GM23248 (cell line): ENCODE measurements around the gene LYRM1. TPM values are rescaled to one million over a fixed set of nuclear protein-coding genes. Genes with fewer than 3 reads are reported as not detected.
A peak's percentile ranks its signal among the peaks of the same experiment; 100 is the strongest.

Experiments used
- DNase-seq: peaks from one replicate; pipeline ENCODE4 v3.0.0-alpha.2; 2015
- H2AFZ ChIP-seq: fragments of 200-600 bp; sonication (generic); 2 replicates; pipeline ENCODE4 v1.6.1; 2016; ENCODE audit warnings: antibody characterized with exemption
- H3F3A ChIP-seq: fragments of 200-600 bp; sonication (generic); 2 replicates; pipeline ENCODE4 v1.6.1; 2016; ENCODE audit warnings: mild to moderate bottlenecking, antibody characterized with exemption, mixed run types; ENCODE audit not compliant: insufficient read depth
- H3K27ac ChIP-seq: fragments of 200-600 bp; sonication (generic); 2 replicates; pipeline ENCODE4 v1.5.1; 2016; ENCODE audit warnings: mild to moderate bottlenecking
- H3K27me3 ChIP-seq: fragments of 200-600 bp; sonication (generic); replicated peaks from 2 replicates; pipeline ENCODE4 v1.6.1; 2016; ENCODE audit warnings: mild to moderate bottlenecking; ENCODE audit not compliant: insufficient read depth
- H3K36me3 ChIP-seq: fragments of 200-600 bp; sonication (generic); 2 replicates; pipeline ENCODE4 v1.6.1; 2016; ENCODE audit warnings: low read depth, mild to moderate bottlenecking
- H3K4me1 ChIP-seq: fragments of 200-600 bp; sonication (generic); 2 replicates; pipeline ENCODE4 v1.6.1; 2016; ENCODE audit warnings: mild to moderate bottlenecking; ENCODE audit not compliant: insufficient read depth
- H3K4me2 ChIP-seq: fragments of 200-600 bp; sonication (generic); one replicate; pipeline ENCODE4 v1.6.1; 2016; ENCODE audit warnings: mild to moderate bottlenecking; ENCODE audit not compliant: unreplicated experiment
- H3K4me3 ChIP-seq: fragments of 200-600 bp; sonication (generic); 2 replicates; pipeline ENCODE4 v1.5.1; 2016; ENCODE audit warnings: mild to moderate bottlenecking
- H3K79me2 ChIP-seq: fragments of 200-600 bp; sonication (generic); 2 replicates; pipeline ENCODE4 v1.6.1; 2016; ENCODE audit warnings: mild to moderate bottlenecking; ENCODE audit not compliant: insufficient read depth
- H3K9ac ChIP-seq: fragments of 200-600 bp; sonication (generic); 2 replicates; pipeline ENCODE4 v1.6.1; 2016; ENCODE audit warnings: mild to moderate bottlenecking
- H3K9me2 ChIP-seq: fragments of 200-600 bp; sonication (generic); 2 replicates; pipeline ENCODE4 v1.6.1; 2016; ENCODE audit warnings: mixed run types, mild to moderate bottlenecking, moderate library complexity; ENCODE audit not compliant: insufficient read depth
- H3K9me3 ChIP-seq: fragments of 200-600 bp; sonication (generic); one replicate; pipeline ENCODE4 v1.6.1; 2017; ENCODE audit warnings: low read depth
- H4K20me1 ChIP-seq: fragments of 200-600 bp; sonication (generic); 2 replicates; pipeline ENCODE4 v1.6.0; 2016; ENCODE audit not compliant: insufficient read depth
- EZH2 ChIP-seq: fragments of 200-600 bp; sonication (generic); IDR thresholded peaks from 2 replicates; pipeline ENCODE4 v1.6.1; 2018; ENCODE audit warnings: antibody characterized with exemption, mild to moderate bottlenecking; ENCODE audit not compliant: insufficient read depth, poor library complexity, severe bottlenecking
- EZH2phosphoT487 ChIP-seq: fragments of 200-600 bp; sonication (generic); IDR thresholded peaks from 2 replicates; pipeline ENCODE4 v1.6.1; 2018; ENCODE audit warnings: antibody characterized with exemption, moderate library complexity, mild to moderate bottlenecking, low read depth; ENCODE audit not compliant: insufficient read depth
- WGBS, 2 experiments: methylation state at CpG; one replicate each; pipeline ENCODE4 v1.1.6; 2015 to 2017; ENCODE audit warnings: low lambda C conversion rate in 2 of 2, low coverage in 1 of 2; ENCODE audit errors: missing lambda C conversion rate in 2 of 2; 5-methylcytosine and 5-hydroxymethylcytosine counted together
- in situ Hi-C: fragments of 300-500 bp; cut with MboI; formaldehyde crosslinking; loops from 2 replicates; pipeline ENCODE4 v1.15.0; 2020
- polyA plus RNA-seq: library from polyadenylated mRNA; unstranded; fragments of >200 nt; fragmentation: Nextera tagmentation; extraction: Ambion mirVana; gene quantifications from 2 replicates; pipeline ENCODE4 v1.2.1, GENCODE V29; 2016
- total RNA-seq: library from RNA; depleted of rRNA; stranded (reverse); fragments of >200 nt; shearing (Covaris generic); gene quantifications from 2 replicates; pipeline ENCODE4 v1.2.3, GENCODE V29; 2014; rRNA removed

LYRM1 gene
- total RNA-seq (32.1 and 32.2 TPM in 2 replicates), polyA plus RNA-seq (37.6 and 40.9 TPM in 2 replicates)

- WGBS, 2 experiments: 1% methylated on average over 47 to 62 of the region's 62 CpGs
- peak within 1 kb of the TSS; percentile 75 for H2AFZ ChIP-seq
- peaks cover 72% of the 10 kb centered on the region for H3F3A ChIP-seq
- H3K4me1 ChIP-seq: peaks cover 57% of the 10 kb centered on the region
- peaks cover 18% of the 10 kb centered on the region for H3K36me3 ChIP-seq
- H3K27ac ChIP-seq: peak within 1 kb of the TSS; percentile 97
- H3K27me3 ChIP-seq: no peaks in the 10 kb centered on the region
- peaks cover 83% of the 10 kb centered on the region for H3K79me2 ChIP-seq
- peak within 1 kb of the TSS; percentile 98 for H3K9ac ChIP-seq
- no peaks in the 10 kb centered on the region for H3K9me3 ChIP-seq
- no peaks in the 10 kb centered on the region for H3K9me2 ChIP-seq
- peak within 1 kb of the TSS; percentile 88 for H3K4me3 ChIP-seq
- peak within 1 kb of the TSS; percentile 100 for H3K4me2 ChIP-seq
- peaks cover 15% of the 10 kb centered on the region for H4K20me1 ChIP-seq
- in situ Hi-C loops: no loop called here
- peak; percentile 100 for DNase-seq
- TF ChIP-seq EZH2phosphoT487 (no peak), EZH2 (no peak)
Measured at GRCh38 chr16:20900299-20901067, at the start of gene LYRM1, which contains the start of gene DCUN1D3. Gene LYRM1 (plus strand): TSS chr16:20900771. CDS start chr16:20915556, 14,785 bp downstream. Gene DCUN1D3 (minus strand): TSS chr16:20900358. CDS start chr16:20862538, 37,820 bp downstream.

GRCh38 chr16:20850981-20851380 is 49.6 kb upstream of the LYRM1 start:
- peak; percentile 27 for DNase-seq

DNA sequence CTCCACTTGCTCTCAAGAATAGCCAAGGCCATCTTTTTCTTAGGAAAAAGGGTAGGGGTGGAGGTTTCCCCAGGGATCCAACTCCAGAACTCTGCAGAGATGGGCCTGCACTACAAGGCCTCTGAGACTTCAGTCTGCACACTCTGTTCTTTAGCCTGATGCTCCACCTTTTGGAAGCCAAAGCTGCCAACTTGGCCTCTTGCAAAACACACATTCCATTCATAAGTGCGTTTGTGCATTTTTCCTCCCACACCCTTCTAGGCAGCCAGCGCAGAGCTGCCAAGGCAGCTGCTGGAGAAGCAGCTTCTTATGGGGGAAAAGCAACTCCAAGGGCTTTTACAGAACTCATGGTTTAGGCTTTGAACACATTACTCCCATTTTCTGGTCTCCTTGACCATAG is 49.0 kb upstream of the LYRM1 start:
- in situ Hi-C loops: loop anchor here (5.0 kb wide), 1 partner anchor 231 kb away; no protein-coding TSS in a partner anchor
- H3K79me2 ChIP-seq: peaks cover 43% of the 10 kb centered on the region
- whole genome bisulfite sequencing, 2 experiments: 0% methylated on average over 2 of the region's 2 CpGs

More at GRCh38 chr16:20850981-20851380, 49.6 kb upstream of the LYRM1 start:
- H3K4me1 ChIP-seq: peaks cover 53% of the 10 kb centered on the region
- H3K79me2 ChIP-seq: peaks cover 37% of the 10 kb centered on the region
- TF ChIP-seq EZH2: no peak
- no peak for TF ChIP-seq EZH2phosphoT487
- peaks cover 58% of the 10 kb centered on the region for H3F3A ChIP-seq
- no peaks in the 10 kb centered on the region for H3K9me2 ChIP-seq
- no peak overlapping the region for H2AFZ ChIP-seq
- H3K4me2 ChIP-seq: peak overlapping the region; percentile 56
- H3K27me3 ChIP-seq: no peaks in the 10 kb centered on the region
- peak overlapping the region; percentile 63 for H3K27ac ChIP-seq
- no peaks in the 10 kb centered on the region for H3K9me3 ChIP-seq
- peaks cover 12% of the 10 kb centered on the region for H3K36me3 ChIP-seq
- WGBS, 2 experiments: 51 to 53% methylated on average over 3 of the region's 3 CpGs
- H4K20me1 ChIP-seq: no peaks in the 10 kb centered on the region
- peak overlapping the region; percentile 34 for H3K9ac ChIP-seq
- no peak overlapping the region for H3K4me3 ChIP-seq
- in situ Hi-C loops: loop anchor here (5.0 kb wide), 1 partner anchor 231 kb away; no protein-coding TSS in a partner anchor

GRCh38 chr16:20853143-20853542 is 47.4 kb upstream of the LYRM1 start:
- Histone ChIP-seq H3K4me1 (peaks cover 53% of the 10 kb centered on the region), H3K9me3 (no peaks in the 10 kb centered on the region), H3K27me3 (no peaks in the 10 kb centered on the region), H3K9me2 (no peaks in the 10 kb centered on the region), H4K20me1 (no peaks in the 10 kb centered on the region), H3K9ac (no peak overlapping the region), H3K27ac (peak overlapping the region; percentile 63), H2AFZ (no peak overlapping the region), H3K4me2 (peak overlapping the region; percentile 56), H3F3A (peaks cover 58% of the 10 kb centered on the region), H3K36me3 (peaks cover 20% of the 10 kb centered on the region), H3K79me2 (peaks cover 59% of the 10 kb centered on the region), H3K4me3 (no peak overlapping the region)
- TF ChIP-seq EZH2phosphoT487: no peak
- no peak for TF ChIP-seq EZH2
- DNase-seq: no peak
- in situ Hi-C loops: loop anchor here (5.0 kb wide), 1 partner anchor 229 kb away; no protein-coding TSS in a partner anchor
- WGBS, 2 experiments: 90 to 94% methylated on average over 5 of the region's 5 CpGs

More for the DNA sequence above, 49.0 kb upstream of the LYRM1 start:
- Histone ChIP-seq H3K4me1 (peaks cover 53% of the 10 kb centered on the region), H3F3A (peaks cover 58% of the 10 kb centered on the region), H2AFZ (no peak overlapping the region), H3K27me3 (no peaks in the 10 kb centered on the region), H3K36me3 (peaks cover 16% of the 10 kb centered on the region), H3K9me3 (no peaks in the 10 kb centered on the region), H3K4me2 (peak overlapping the region; percentile 56), H4K20me1 (no peaks in the 10 kb centered on the region), H3K4me3 (peak overlapping the region; percentile 43; the same call in 1 of the 2 replicates), H3K9me2 (no peaks in the 10 kb centered on the region), H3K9ac (peak overlapping the region; percentile 59), H3K27ac (peak overlapping the region; percentile 63)
- TF ChIP-seq EZH2 (no peak), EZH2phosphoT487 (no peak)
- peak; percentile 96 for DNase-seq
